H1 (cell line): ENCODE data around the gene PRCD. TPM values are rescaled to one million over a fixed set of nuclear protein-coding genes. Genes with fewer than 3 reads are reported as not detected.

Experiments
- BCL11A ChIP-seq, 2 experiments: IDR thresholded peaks; one replicate each; pipeline ENCODE4 v1.6.1; 2011; ENCODE audit warnings: low read depth in 2 of 2, low read length in 2 of 2, mild to moderate bottlenecking in 2 of 2
- polyA plus RNA-seq, 7 experiments: library from polyadenylated mRNA; depleted of rRNA in 3 of 7; stranded (reverse) in 5 of 7; unstranded in 2 of 7; fragments of >200 nt in 5 of 7; fragments of 200-250 nt in 2 of 7; gene quantifications; 1 replicate in 5 of 7; 2 replicates in 1 of 7; 4 replicates in 1 of 7; pipeline versions ENCODE4 v1.2.1 to v1.2.3, GENCODE V29; 2011 to 2013; ENCODE audit warnings: missing spikeins in 2 of 7, mixed read lengths in 2 of 7
- total RNA-seq: library from RNA; stranded (reverse); fragmentation: NEBNext Ultra II Directional; extraction: Animal tissue kit (Norgen Biotek cat#: 25700); gene quantifications from 2 replicates; pipeline ENCODE4 v1.2.1, GENCODE V29; 2021

The PRCD gene
- total and polyA plus RNA-seq, 2 of the 8 experiments (the other 6 are each of a cell fraction or from before 2014, with no cell fraction given), result 0.77 to 2.1 TPM

DNA sequence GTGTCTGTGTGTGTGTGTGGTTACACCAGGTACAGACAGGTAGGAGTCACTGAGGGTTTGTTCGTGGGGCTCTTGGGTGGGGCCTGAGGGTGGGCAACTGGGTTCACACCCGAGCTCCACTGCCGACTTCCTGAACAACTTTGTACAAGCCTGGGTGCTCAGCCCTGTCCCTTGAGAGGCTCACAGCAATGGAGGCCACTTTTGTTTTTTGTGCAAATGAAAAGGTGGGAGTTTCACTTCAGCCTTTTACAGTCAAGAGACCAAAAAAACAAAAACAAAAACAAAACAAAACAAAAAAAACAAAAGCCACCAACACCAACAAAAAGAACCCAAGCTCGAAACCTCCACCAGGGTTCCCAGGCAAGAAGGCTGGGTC lies 41.0 kb upstream of the PRCD start (continued):
- no peak for TF ChIP-seq BCL11A (IDR thresholded peaks at IDR 0.05; ENCODE audit: low read depth in 2 of 2, low read length in 2 of 2)
